ENCODE results near the gene DHRS4. TPM values are rescaled to one million over a fixed set of nuclear protein-coding genes. Genes with fewer than 3 reads are reported as not detected.
"Not testable (repeated sequence)": the region's sequence is repeated elsewhere in the genome, so short reads cannot be mapped to it uniquely, and the experiment has no call there.

The DHRS4 gene
- total RNA-seq, 1 donor from 2014 or later = 36.4 TPM

DNA sequence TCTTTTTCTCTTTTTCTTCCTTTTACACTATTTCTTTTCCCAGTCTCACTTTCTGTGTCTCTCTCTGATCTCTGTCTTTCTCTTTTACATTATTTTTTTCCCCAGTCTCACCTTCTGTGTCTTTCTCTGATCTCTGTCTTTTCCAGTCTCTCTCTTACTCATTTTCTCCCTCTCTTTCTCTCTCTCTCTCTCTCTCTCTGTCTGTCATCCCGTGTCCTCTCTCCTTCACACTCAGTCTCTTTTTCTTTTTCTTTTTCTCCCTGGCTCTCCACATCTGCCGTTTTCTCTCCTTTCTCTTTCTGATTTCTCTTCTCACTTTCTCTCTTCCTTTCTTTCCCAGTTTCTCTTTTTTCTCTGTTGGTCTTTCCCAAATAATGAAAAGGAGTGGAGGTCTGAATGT lies 57.5 kb downstream of the DHRS4 start:
- no peaks in the 10 kb centered on the region for H3K36me3 ChIP-seq (ENCODE audit: control insufficient read depth, insufficient read depth, low read length)
- DNase-seq (ENCODE audit: low read depth) = no peak
- no peak overlapping the region for H3K4me3 ChIP-seq (ENCODE audit: low read depth, low read length)
- TF ChIP-seq, protein P1, sequence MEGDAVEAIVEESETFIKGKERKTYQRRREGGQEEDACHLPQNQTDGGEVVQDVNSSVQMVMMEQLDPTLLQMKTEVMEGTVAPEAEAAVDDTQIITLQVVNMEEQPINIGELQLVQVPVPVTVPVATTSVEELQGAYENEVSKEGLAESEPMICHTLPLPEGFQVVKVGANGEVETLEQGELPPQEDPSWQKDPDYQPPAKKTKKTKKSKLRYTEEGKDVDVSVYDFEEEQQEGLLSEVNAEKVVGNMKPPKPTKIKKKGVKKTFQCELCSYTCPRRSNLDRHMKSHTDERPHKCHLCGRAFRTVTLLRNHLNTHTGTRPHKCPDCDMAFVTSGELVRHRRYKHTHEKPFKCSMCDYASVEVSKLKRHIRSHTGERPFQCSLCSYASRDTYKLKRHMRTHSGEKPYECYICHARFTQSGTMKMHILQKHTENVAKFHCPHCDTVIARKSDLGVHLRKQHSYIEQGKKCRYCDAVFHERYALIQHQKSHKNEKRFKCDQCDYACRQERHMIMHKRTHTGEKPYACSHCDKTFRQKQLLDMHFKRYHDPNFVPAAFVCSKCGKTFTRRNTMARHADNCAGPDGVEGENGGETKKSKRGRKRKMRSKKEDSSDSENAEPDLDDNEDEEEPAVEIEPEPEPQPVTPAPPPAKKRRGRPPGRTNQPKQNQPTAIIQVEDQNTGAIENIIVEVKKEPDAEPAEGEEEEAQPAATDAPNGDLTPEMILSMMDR (IDR thresholded peaks at IDR 0.05; ENCODE audit: insufficient read depth, low read length, poor library complexity, severe bottlenecking) = no peak
- H3K27me3 ChIP-seq (ENCODE audit: control insufficient read depth, insufficient read depth, low read length) = no peaks in the 10 kb centered on the region

DNA sequence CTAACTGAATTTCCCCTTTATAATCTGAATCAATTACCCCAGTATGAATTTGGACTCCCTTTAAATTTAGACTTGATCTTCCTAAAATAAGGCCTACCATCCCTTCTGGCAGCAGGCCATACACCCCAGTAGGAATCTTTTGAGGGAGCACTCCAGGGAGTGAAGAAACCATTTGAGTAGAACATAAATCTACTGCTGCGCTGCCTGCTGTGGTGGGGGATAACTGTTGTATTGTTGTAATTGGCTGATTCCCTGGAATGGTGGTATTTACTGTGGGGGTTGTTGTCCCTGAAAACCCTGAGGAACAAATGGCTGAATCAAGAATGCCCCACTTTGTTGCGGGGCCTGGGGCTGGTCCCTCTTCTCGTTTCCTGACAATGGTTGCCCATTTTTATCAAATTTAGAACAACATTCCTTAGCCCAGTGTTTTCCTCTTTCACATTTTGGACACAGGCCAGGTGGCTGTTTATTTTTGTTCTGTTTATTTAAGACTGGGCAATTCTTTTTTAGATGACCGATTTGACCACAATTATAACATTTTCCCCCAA lies 59.2 kb downstream of the DHRS4 start:
- not testable (repeated sequence) for H3K36me3 ChIP-seq (ENCODE audit: control insufficient read depth, insufficient read depth, low read length); H3K4me3 ChIP-seq (ENCODE audit: low read depth, low read length); DNase-seq (ENCODE audit: low read depth); H3K27me3 ChIP-seq (ENCODE audit: control insufficient read depth, insufficient read depth, low read length)

DNA sequence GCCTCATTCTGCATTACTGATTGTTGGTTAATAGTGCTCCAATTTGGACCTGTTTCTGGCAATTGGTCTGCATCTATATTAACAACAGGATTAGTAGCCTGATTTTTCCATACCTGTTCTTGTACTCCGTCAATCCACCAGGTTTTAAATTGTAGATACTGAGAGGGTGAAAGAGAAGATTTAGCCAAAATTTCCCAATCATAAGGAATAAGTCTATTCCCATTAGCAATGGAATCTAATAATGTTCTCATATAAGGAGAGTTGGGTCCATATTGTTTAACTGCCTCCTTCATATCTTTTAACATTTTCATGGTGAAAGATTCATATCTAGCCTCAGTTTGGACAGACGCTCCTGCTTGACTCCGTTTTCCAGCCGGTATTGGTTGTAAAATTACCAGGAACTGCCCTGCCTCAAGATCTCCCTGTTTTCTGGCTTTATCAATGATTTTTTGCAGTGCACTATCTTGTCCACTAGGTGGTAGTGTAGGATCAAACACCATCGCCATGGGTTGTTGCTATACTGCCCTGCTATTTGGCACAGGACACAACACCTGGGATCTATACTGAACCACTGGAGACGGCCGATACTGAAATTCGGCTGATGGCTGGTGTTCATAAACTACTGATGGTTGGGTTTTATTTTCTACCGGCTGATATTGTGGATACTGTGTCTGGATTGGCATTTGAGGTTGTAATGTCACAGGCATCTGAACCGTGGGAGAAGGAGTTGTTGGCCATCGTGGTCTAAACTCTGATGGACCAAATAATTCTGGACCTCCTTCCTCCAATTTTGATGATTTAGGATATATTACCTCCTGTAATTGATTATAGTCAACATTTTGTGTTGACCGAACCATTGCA lies 60.3 kb downstream of the DHRS4 start:
- TF ChIP-seq, protein P1 (IDR thresholded peaks at IDR 0.05; ENCODE audit: insufficient read depth, low read length, poor library complexity, severe bottlenecking) = peak; percentile 73
- Histone ChIP-seq H3K4me3 (ENCODE audit: low read depth, low read length) (no peak overlapping the region), H3K36me3 (ENCODE audit: control insufficient read depth, insufficient read depth, low read length) (no peaks in the 10 kb centered on the region), H3K27me3 (ENCODE audit: control insufficient read depth, insufficient read depth, low read length) (no peaks in the 10 kb centered on the region)
- peak; percentile 10 for DNase-seq (ENCODE audit: low read depth)

DNA sequence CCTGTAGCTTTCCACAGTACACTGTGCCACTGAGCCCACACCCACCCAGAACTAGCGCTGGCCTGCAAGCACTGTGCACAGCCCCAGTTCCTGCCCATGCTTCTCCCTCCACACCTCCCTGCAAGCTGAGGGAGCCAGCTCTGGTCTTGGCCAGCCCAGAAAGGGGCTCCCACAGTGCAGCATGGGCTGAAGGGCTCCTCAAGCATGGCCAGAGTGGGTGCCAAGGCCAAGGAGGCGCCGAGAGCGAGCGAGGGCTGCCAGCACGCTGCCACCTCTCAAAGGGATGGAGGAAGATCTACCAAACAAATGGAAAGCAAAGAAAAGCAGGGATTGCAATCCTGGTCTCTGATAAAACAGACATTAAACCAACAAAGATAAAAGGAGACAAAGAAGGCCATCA lies 62.2 kb downstream of the DHRS4 start:
- not testable (repeated sequence) for H3K27me3 ChIP-seq (ENCODE audit: control insufficient read depth, insufficient read depth, low read length); H3K36me3 ChIP-seq (ENCODE audit: control insufficient read depth, insufficient read depth, low read length); DNase-seq (ENCODE audit: low read depth); H3K4me3 ChIP-seq (ENCODE audit: low read depth, low read length)

Other genes starting within 250 kb of the DHRS4 start
- gene DHRS4L2, start 35.2 kb downstream of the DHRS4 start, total RNA-seq = 6.4 and 16.7 TPM in 2 replicates
- 1.5 and 2.3 TPM in 2 replicates for gene CARMIL3, start 98.2 kb downstream of the DHRS4 start, total RNA-seq
- gene CPNE6, start 117.8 kb downstream of the DHRS4 start, total RNA-seq = not detected in 2 replicates
- gene PCK2, start 140.5 kb downstream of the DHRS4 start, total RNA-seq = 127 and 142 TPM in 2 replicates
- gene DCAF11, start 161.0 kb downstream of the DHRS4 start, total RNA-seq = 63.3 and 83.9 TPM in 2 replicates
- 3.6 and 4.8 TPM in 2 replicates for gene NRL, start 161.2 kb downstream of the DHRS4 start, total RNA-seq
- gene FITM1, start 176.9 kb downstream of the DHRS4 start, total RNA-seq = not detected in 2 replicates
- gene PSME1, start 182.4 kb downstream of the DHRS4 start, total RNA-seq = 216 and 234 TPM in 2 replicates
- 17.1 and 23.2 TPM in 2 replicates for gene EMC9, start 187.8 kb downstream of the DHRS4 start, total RNA-seq
- 110 and 115 TPM in 2 replicates for gene PSME2, start 192.8 kb downstream of the DHRS4 start, total RNA-seq
- 70.7 and 77.0 TPM in 2 replicates for gene RNF31, start 193.7 kb downstream of the DHRS4 start, total RNA-seq
- 66.5 and 71.3 TPM in 2 replicates for gene IRF9, start 207.5 kb downstream of the DHRS4 start, total RNA-seq
- gene REC8, start 218.3 kb downstream of the DHRS4 start, total RNA-seq = 69.2 and 77.8 TPM in 2 replicates
- 59.3 and 67.2 TPM in 2 replicates for gene IPO4, start 235.0 kb downstream of the DHRS4 start, total RNA-seq
- gene TM9SF1, start 241.7 kb downstream of the DHRS4 start, total RNA-seq = 55.6 and 58.1 TPM in 2 replicates

Data from kidney epithelial cell (primary cell).